NAMALWA (cell line): ENCODE results near the gene JAML.

ENCODE experiments used
- DNase-seq: peaks from one replicate; pipeline ENCODE4 v3.0.0-alpha.2; 2015; ENCODE audit warnings: low spot score

The JAML gene

GRCh38 chr11:118215765-118216164, 9.0 kb downstream of the JAML start:
- DNase-seq: no peak

GRCh38 chr11:118215262-118215661, 9.5 kb downstream of the JAML start:
- peak; percentile 47 for DNase-seq

- peak; percentile 55 for DNase-seq
Measured at GRCh38 chr11:118214210-118214914, 10.4 kb downstream of the JAML start.

GRCh38 chr11:118213781-118214180, 11.0 kb downstream of the JAML start:
- no peak for DNase-seq

GRCh38 chr11:118213201-118213600, 11.6 kb downstream of the JAML start:
- no peak for DNase-seq

- DNase-seq: no peak
Measured at GRCh38 chr11:118212781-118213191, 12.0 kb downstream of the JAML start.

- DNase-seq: no peak
Measured at GRCh38 chr11:118212131-118212725, 12.6 kb downstream of the JAML start.

- DNase-seq: no peak
Measured at GRCh38 chr11:118211006-118211405, 13.8 kb downstream of the JAML start.

- DNase-seq: no peak
Measured at GRCh38 chr11:118210323-118210722, 14.5 kb downstream of the JAML start.

GRCh38 chr11:118209033-118209432, 15.8 kb downstream of the JAML start:
- DNase-seq: no peak

GRCh38 chr11:118207079-118207478, 17.7 kb downstream of the JAML start:
- DNase-seq: no peak

GRCh38 chr11:118206391-118207031, 18.3 kb downstream of the JAML start:
- DNase-seq: peak; percentile 40

- no peak for DNase-seq
Measured at GRCh38 chr11:118205606-118206378, 19.0 kb downstream of the JAML start.

GRCh38 chr11:118202599-118203422, 22.0 kb downstream of the JAML start:
- no peak for DNase-seq

GRCh38 chr11:118201966-118202365, 22.8 kb downstream of the JAML start:
- no peak for DNase-seq

GRCh38 chr11:118200901-118201680, 23.7 kb downstream of the JAML start:
- no peak for DNase-seq

- DNase-seq: no peak
Measured at GRCh38 chr11:118200497-118200896, 24.3 kb downstream of the JAML start.

GRCh38 chr11:118199135-118199534, 25.7 kb downstream of the JAML start:
- no peak for DNase-seq

- DNase-seq: peak; percentile 81
Measured at GRCh38 chr11:118198370-118198769, 26.4 kb downstream of the JAML start.

- no peak for DNase-seq
Measured at GRCh38 chr11:118194835-118195627, 29.8 kb downstream of the JAML start.
